ENCODE data around the gene FOSL2.
A peak's percentile ranks its signal among the peaks of the same experiment; 100 is the strongest.

The FOSL2 gene

DNA sequence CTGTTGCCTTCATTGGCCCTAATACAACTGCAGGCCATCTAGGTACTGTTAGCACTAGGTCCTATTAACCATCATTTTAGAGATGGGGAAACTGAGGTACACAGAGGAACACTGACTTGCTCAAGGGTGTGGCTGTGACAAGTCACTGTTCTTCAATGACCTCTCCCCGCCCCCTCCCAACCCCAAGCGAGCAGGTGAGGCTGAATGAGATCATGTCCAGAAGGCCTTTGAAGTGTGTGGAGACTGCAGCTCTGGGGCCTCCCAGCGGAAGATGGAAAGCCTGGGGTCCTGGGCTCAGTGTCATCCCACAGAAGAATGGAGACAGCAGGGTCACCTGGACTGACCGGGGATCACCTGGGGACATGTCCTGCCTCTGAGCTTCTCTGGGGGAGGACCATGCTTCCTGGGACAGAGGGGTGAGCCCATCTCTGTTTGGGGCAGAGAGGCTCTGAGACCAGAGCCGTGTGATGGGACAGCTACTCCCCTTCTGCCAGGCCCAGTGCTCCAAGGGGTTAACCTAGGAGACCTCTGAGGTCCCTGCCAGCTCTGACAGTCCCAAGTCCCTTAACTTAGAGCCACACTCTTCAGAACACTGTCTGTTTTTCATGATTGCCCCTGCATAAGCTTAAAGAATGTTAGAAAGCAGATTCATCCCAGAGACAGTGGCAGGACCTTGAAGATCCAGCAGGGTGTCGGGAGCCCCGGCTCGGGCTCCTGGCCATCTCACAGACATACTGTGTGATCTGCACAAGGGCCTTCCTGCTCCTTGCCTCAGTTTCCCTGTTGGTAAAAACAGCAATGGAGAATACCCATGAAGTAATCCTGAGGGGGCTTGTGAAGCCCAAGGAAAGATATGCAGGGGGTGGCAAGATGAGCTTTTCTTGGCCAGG, 16.7 kb upstream of the FOSL2 start:
- no peak for DNase-seq (ENCODE audit: low read depth)

- no peak for DNase-seq (ENCODE audit: low read depth)
Measured at GRCh38 chr2:28377195-28377816, 15.4 kb upstream of the FOSL2 start.

DNA sequence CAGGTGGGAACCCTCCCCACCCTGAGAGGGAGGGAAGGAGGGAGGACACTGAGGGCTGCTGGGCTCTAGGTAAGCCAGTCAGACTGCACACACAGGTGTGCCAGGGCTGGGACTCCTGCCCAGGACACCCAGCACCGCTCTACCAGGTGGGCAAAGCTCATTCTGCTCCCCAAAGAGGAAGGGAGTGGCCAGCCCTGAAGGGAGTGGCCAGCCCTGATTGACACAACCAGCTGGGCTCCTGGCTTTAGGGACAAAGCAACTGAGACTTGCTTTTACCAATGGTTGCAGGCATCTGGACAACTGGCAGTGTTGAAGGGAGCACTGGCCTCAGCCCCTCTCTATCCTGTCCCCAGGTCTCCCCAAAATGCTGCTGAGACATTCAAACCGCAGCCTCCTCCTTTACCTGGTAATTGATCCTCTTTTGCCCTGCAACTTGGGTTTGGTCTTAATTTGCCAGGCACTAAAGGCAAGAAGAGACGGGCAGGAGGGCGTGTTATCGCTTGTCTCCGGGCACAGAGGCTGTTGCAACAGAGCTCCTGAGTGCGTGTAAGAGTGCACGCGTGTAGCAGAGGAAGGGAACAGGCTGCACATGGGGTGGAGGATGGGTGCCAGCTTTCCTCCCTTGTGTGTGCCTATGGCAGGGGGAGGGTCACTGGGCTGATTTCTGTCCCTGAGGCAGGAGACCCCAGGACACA, 14.5 kb upstream of the FOSL2 start:
- no peak for DNase-seq (ENCODE audit: low read depth)

DNA sequence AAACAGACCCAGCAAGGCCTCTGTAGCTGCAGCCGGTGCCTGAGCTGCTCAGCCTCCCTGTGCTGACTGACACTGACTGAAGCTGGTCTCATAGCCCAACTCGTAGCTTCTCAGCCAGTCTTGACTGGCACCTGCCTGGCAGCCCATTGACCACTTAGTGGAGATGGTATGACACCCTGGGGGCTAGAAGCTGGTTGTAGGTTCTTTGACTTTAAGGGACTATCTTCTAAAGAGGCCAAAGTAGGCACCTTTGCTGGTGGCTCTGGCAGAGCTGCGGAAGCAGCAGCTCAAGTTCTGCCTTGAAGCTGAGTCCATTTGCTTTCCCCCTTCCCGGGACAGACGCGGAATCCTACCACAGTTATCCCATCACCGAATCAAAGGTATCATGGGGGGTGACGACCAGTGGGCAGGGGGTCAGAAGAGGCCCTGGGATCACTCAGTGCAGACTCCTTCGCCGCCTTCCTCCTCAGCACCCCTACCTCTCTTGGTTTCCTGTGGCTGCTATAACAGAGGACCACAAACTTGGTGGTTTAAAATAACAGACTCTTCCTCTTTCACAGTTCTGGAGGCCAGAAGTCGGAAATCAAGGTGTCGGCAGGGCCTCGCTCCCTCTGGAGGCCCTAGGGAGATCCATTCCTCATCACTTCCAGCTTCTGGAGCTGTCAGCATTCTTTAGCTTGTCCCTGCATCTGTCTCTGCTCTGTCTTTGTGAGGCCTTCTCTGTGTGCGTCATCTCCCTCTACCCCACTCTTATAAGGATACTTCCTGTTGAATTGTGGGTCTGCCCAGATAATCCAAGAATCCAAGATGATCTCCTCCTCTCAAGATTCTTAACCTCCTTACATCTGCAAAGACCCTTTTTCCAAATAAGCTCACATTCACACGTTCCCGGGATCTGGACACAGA, 13.7 kb upstream of the FOSL2 start:
- DNase-seq (ENCODE audit: low read depth), result no peak

DNA sequence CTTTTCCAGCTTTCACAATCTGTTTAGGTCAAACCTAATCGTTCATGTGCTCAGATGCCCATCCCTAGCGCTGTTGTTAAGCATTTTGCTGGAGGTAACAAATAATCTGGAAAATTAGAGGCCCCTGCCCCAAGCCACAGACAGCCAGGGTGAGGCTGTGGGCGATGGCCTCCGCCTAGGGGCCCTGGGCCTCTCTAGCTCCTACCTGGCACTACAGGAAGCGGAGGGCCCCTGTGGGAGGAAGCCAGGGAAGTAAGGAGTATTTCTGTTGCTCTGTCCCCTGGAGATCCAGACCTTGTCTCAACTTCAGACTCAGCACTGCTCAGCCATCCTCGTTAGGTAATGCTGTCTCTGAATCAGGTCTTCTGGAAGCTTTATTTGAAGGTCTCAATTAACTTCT, 12.4 kb upstream of the FOSL2 start:
- no peak for DNase-seq (ENCODE audit: low read depth)

DNA sequence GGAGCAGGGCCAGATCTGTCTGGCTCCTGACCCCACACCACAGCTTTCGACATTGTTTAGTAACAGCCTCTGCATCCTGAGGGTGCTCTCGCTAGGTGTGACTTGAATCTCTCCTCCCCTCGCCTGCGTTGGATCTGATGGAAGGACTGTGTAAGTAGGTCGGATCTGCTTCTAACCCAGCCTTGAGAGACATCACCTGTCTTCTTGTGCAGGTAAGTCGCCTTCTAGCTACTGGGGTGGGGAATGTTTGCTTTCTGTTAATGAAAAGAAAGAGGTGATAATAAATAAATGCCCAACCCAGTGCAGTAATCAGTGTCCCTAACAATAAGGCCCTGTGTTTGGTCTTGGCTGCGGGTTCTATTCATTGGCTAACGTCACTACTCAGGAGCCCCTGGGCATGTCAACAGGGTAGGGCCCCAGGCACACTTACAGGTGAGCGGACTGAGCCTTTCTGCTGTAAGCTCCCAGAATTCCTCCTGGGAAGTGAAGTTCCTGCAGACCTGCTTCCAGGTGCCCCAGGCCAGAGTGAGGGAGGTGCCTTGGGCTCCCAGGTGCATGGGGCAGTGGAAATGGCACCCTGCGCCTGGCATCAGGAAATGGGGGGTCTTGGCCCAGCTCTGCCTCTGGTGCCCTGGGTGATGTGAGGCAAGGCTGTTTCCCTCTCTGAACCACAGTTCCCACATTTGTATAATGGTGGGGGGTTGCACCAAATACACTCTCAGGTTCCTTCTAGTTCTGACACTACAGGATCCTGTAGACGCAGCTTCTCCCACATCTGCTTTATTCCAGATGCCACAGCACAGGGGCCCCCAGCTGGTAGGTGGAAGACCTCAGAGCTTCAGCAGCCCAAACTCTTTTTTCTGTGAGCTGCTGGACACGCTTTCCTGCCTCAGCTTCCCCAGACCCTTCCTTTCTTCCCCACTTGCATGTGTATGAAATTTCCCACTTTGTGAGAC, 11.2 kb upstream of the FOSL2 start:
- no peak for DNase-seq (ENCODE audit: low read depth)

DNA sequence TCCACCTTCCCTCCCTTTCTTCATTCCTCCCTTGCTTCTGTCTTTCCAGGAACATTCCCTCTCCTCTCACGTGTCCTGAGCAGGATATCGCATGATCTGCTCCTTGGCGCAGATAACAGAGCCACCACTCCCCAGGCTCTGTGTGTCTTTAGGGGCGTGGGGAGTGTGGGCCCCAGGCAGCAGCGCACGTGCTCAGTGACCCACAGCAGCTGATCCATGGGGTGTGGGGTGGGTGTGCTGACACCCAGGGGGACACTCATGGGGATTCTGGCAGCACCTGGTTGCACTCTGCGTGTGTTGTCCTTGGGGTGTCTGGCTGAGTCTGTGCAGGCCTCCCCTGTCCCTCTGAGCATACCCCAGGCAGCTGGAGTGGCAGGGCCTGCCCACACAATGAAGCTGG, 9.9 kb upstream of the FOSL2 start:
- no peak for DNase-seq (ENCODE audit: low read depth)

GRCh38 chr2:28387082-28387960, 5.3 kb upstream of the FOSL2 start:
- peak; percentile 72 for DNase-seq (ENCODE audit: low read depth)

DNA sequence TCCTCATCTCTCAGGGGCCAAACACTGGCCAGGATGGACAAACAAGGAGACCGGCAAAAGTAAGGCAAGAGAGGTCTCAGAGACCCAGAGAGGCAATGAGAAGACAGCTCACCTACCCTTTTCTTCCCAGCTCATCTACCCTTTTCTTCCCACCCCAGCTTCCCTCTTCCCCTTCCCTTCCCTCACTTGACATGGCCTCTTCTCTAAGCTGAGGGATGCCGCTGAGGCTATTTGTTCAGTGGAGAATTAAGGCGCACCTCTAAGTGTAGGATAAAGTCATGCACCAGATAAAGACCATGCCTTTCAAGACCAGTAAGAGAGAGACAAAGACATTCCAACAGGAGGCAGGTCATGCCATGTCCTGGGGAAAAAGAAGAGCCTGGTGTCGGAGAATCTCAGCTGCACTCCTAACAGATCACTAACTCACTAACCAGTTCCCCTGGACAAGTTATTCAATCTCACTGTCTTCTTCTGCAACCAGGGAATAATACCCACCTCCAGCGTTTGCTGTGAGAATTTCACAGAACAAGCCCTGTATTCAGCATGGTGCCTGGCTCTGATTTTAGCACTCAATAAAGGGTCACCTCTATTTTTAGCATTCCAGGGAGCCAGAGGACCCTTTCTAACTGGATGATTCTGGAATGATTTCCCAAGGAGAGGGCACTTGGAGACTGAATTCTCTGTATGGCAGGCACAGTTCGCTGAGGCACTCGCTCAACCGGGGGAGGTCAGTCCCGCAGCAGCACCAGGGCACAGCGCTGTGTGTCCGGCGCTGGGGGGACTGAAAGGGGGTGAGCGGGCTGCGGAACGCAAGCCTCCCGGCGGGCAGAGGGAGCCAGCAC, 3.0 kb upstream of the FOSL2 start:
- DNase-seq (ENCODE audit: low read depth), result no peak

DNA sequence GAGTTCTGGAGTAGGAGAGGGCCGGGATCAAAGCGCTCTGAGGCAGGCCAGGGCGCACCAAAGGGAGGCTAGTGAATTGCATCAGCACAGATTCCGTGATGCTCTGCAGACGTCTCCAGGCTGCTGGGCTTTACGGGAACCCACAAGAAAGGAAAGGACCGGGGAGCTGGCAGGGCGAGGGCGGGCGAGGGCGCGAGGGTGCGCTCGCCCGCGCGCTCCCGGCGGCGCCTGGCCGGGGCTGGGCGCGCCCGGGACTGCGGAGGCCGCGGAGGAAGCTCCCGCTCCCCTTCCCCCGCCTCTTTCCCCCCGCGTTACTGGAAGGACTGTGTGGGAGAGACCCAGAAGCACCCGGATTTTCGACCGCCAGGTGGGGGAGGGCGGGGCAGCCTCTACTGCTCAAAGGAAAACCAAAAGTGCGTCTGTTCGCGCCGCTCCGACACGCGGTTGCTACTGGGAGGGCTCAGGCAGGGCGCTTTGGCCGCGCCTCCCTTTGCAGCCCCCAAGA, 2.4 kb upstream of the FOSL2 start:
- DNase-seq (ENCODE audit: low read depth), result peak; percentile 98

DNA sequence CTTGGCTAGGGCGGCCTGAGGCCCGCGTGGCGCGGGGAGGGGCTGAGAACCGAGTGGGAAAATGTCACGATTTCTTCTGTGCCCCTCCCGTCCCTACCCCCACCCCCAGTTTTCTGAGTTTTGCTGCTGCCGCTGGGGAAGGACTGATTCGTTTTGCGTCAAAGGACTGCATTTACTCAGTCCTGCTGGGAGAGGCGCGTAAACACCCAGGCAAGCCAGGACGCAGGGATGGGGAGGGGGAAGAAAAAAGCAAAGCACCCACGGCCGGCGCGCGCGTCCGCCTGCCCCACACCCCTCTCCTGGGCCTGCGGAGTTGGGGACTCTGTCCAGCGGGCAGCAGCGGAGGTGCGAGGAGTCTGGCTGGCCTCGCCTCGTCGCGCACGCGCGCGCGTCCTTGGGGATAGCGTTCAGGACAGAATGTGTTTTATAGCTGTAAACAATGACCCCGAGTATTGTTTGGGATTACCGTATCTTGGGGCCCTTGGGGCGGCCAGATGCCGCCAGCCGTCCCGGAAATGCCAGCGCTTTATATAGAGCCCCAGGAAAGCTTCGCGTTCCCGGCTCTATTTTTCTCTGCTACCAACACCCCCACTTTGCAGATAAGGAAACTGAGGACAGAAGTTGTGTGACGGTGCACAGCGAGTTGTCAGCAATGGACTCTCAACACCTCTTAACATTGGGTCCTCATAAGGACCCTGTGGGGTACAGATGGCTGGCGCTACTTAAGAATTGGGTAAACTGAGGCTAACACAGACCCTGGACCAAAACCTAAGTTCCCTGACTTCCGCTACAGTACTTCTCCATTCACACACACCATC, 1.7 kb upstream of the FOSL2 start:
- peak; percentile 88 for DNase-seq (ENCODE audit: low read depth)

GRCh38 chr2:28391564-28392296, 928 bp upstream of the FOSL2 start:
- peak; percentile 79 for DNase-seq (ENCODE audit: low read depth)

DNA sequence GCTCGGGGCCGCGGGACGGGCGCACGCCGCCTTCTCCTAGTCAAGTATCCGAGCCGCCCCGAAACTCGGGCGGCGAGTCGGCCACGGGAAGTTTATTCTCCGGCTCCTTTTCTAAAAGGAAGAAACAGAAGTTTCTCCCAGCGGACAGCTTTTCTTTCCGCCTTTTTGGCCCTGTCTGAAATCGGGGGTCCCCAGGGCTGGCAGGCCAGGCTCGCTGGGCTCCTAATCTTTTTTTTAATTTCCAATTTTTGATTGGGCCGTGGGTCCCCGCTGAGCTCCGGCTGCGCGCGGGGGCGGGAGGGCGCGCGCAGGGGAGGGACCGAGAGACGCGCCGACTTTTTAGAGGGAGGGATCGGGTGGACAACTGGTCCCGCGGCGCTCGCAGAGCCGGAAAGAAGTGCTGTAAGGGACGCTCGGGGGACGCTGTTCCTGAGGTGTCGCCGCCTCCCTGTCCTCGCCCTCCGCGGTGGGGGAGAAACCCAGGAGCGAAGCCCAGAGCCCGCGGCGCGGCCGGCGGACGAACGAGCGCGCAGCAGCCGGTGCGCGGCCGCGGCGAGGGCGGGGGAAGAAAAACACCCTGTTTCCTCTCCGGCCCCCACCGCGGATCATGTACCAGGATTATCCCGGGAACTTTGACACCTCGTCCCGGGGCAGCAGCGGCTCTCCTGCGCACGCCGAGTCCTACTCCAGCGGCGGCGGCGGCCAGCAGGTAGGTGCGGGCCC, 617 bp downstream of the FOSL2 start:
- peak; percentile 61 for DNase-seq (ENCODE audit: low read depth)

DNA sequence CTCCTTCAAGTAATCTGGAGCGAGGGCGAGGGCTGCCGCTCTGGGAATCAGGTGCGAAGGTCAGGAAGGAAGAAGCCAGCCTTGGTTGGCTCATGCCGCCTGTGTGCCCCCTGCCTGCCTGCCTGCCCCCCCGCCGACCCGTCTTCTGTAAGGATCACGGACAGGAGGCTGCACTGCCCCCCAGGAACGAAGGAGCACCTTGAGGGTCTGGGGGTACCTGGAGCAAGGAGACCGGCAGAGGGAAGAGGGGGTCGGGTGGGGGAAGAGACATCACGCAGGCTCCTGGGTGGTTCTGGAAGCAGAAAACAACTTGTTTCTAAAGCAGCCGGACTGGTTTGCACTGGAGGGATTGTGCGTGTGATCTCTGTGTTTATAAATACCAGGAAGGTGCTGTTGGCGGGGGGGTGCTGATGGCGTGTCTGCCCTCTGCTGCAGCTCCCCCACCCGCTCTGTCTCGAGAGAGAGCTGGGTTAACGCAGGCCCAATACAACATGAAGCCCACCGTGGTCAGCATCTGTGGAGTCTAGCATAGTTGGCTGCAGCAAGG, 1.7 kb downstream of the FOSL2 start:
- DNase-seq (ENCODE audit: low read depth), result no peak

DNA sequence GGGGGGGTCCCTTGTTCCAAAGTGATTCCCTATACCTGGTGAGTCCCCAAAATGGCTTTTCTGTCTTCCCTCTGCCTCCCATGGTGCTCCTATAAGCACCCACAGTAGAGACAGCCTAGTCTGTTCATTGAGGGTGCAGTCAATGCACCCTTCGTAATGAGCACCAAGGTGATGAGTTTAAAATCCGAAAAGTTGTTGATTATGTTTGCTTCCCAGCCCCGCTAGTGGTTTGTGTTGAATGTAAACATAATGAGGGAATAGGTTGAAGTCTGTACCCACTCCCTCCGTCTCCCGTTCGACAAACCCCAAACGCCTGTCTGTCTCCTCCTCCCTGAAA, 2.3 kb downstream of the FOSL2 start:
- no peak for DNase-seq (ENCODE audit: low read depth)

All from amniotic epithelial cell (primary cell).